GM18505 (cell line): Measurements from ENCODE around the gene RNF25.
"Not testable (repeated sequence)": the region's sequence is repeated elsewhere in the genome, so short reads cannot be mapped to it uniquely, and the experiment has no call there.

Experiments
- ATAC-seq: cut with Tn5 transposase; IDR thresholded peaks from one replicate; pipeline ENCODE4 v1.9.1; 2021; ENCODE audit not compliant: unreplicated experiment
- POLR2A ChIP-seq: IDR thresholded peaks from 4 replicates; pipeline ENCODE4 v1.6.1; 2011; ENCODE audit warnings: borderline replicate concordance; ENCODE audit not compliant: insufficient read depth, insufficient read length; ENCODE audit errors: extremely low read depth

The RNF25 gene

DNA sequence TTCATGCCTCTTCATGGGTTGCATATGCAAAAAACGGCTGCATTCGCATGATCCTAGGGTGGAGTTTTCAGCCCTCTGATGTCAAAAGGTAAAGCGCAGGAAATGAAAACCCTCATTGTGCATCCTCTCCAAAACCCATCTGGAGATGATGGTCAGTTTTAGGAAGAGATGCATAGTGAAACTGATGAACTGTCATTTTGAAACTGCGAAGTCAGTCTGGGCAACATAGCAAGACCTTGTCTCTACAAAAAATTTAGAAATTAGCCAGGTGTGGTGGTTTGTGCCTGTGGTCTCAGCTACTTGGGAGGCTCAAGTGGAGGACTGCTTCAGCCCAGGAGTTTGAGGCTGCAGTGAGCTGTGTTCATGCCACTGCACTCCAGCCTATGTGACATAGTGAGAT is 36.3 kb upstream of the RNF25 start:
- TF ChIP-seq POLR2A, result no peak
- peak; percentile 33 for ATAC-seq

- ATAC-seq, result no peak
- TF ChIP-seq POLR2A, result no peak
Observed at GRCh38 chr2:218703341-218703740, 31.5 kb upstream of the RNF25 start.

DNA sequence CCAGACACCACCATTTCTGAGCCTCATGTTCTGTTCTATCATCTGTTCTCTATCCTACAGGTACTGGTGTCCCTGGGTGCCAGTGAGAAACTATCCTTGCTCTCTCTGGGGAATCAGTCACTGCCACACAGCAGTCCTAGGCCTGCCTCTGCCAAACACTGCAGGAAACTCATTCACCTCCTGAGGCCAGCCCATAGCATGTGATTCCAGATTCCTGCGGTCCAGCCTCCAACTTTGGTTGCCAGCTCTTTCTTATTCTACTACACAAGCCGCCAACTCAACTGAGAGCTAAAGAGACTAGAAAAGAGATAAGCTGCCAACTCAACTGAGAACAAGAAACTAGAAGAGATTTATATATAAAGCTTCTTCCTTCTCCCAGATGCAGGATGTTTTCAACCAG is 30.0 kb upstream of the RNF25 start:
- no peak for ATAC-seq
- no peak for TF ChIP-seq POLR2A

- no peak for ATAC-seq
- TF ChIP-seq POLR2A, result no peak
Observed at GRCh38 chr2:218698885-218699284, 27.1 kb upstream of the RNF25 start.

DNA sequence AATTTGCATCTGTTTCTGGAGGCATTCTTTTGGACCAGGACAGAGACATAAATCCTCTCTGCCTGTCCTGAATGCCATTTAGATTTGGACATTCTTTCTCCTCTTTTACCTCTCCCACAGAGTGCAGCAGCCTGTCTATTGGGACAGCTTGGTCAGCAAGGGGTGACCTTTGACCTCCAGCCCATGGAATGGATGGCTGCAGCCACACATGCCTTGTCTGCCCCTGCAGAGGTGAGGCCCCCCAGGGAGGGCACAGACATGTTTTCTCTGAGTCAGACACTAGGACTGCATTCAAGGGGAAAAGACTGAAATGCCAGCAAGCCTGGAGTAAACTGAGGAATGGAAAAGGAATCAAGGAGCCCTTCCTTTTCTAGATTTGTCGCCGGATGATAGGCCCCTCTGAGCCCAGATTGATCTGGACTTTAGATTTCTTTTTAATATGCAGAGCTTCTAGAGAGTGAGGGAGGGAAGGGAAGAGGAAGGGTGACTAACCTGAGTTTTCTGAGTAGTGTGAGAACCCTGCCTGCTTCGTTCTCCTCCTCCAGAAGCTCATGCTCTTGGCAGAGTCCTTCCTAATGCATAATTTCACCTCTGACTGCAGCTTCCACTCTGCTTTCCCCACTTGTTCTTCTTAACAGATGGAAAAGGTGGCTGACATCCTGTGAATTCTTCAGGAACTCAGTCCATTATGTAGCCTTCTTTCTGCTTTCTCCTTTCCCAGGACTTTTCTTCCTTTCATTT is 22.8 kb upstream of the RNF25 start:
- no peak for TF ChIP-seq POLR2A
- no peak for ATAC-seq

DNA sequence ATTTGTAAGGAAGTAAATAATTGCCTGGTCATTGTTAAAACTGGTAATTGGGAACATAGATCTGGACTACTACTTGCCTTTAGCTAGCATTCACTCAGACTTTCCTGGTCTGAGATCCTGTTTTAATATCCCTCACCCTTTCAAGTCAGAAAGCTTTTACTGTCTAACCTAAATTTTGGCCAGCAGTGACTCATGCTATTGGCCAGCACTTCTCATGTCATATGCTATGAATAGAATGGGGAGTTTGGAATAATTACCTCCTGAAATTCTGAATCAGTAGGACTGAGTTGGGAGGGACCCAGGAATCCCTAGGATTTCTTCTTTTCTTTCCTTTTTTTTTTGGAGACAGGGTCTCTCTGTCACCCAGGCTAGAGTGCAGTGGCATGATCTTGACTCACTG is 19.4 kb upstream of the RNF25 start:
- no peak for TF ChIP-seq POLR2A
- no peak for ATAC-seq

DNA sequence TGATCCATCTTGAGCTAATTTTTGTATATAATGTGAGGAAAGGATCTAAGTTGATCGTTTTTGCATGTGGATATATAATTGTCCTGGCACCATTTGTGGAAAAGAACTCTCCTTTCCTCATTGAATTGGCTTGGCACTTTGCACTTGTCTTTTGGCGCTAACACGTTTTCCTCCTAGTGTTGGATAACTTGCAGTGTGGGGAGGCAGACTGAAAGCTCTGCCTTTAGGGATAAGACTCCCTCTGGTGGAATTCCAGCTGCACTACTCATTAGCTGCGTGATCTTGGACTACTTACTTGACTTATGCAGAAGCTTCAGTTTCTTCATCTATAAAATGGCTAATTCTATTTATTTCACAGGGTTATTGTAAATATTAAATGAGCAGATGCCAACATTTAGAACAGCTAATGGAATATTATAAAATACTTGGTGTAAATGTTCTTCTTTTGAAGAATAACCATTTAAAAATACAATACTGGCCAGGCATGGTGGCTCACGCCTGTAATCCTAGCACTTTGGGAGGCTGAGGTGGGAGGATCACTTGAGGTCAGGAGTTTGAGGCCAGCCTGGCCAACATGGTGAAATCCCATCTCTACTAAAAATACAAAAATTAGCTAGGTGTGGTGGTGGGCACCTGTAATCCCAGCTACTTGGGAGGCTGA is 15.7 kb upstream of the RNF25 start:
- not testable (repeated sequence) for ATAC-seq

- no peak for ATAC-seq
Observed at GRCh38 chr2:218680061-218680460, 8.3 kb upstream of the RNF25 start.

DNA sequence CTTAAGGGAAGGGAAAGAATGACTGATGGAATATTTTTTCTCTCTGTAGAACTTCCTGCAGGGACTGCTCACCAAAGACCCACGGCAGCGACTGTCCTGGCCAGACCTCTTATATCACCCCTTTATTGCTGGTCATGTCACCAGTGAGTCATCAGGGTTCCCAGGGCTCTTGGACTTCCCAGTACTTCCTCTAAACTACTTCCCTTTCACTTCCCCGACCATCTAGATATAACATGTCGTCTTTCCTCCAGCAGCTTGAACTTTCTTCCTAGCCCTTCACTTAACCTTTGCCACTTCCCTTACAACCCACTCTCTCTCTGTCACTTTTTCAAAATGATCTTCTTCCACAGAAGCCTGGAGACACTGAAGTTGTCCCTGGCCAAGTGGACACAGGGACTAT is 7.3 kb upstream of the RNF25 start:
- TF ChIP-seq POLR2A, result no peak
- no peak for ATAC-seq

More at GRCh38 chr2:218680061-218680460, 8.3 kb upstream of the RNF25 start:
- no peak for TF ChIP-seq POLR2A

- no peak for ATAC-seq
- no peak for TF ChIP-seq POLR2A
Observed at GRCh38 chr2:218671097-218671653, 627 bp downstream of the RNF25 start.

GRCh38 chr2:218664653-218665052 is 7.1 kb downstream of the RNF25 start:
- TF ChIP-seq POLR2A, result no peak
- no peak for ATAC-seq

- TF ChIP-seq POLR2A, result no peak
- no peak for ATAC-seq
Observed at GRCh38 chr2:218663901-218664300, 7.9 kb downstream of the RNF25 start.

DNA sequence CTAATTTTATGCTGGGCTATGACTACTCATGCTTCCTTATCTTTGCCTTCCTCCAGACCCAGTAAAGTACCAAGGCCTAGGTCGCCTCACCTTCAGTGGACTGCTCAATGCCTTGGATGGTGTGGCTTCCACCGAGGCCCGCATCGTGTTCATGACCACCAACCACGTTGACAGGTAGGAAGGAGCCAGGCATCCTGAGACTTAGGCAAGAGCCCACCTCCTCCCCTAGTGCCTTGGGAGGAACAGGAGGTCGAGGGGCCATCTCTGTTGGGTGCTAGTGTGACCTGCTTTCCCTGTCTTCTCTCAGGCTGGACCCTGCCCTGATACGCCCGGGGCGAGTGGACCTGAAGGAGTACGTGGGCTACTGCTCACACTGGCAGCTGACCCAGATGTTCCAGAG is 9.0 kb downstream of the RNF25 start:
- no peak for ATAC-seq
- no peak for TF ChIP-seq POLR2A

DNA sequence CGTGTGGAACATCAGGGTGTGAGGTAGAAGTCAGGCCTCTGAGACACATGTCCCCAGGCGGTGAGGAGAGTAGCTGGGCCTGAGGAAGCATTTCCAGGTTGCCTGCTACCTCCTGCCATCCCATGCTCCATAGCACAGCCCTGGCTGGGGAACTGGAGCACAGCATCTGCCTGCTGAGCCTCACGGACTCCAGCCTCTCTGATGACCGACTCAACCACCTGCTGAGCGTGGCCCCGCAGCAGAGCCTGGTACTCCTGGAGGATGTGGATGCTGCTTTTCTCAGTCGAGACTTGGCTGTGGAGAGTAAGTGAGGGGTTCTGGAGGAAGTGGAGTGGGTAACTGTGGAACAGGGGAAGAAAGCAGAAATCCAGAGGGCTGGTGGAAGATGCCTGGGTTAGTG is 9.4 kb downstream of the RNF25 start:
- ATAC-seq, result no peak
- TF ChIP-seq POLR2A, result no peak
